Measurements from ENCODE around the gene ARL11. TPM values are rescaled to one million over a fixed set of nuclear protein-coding genes. Genes with fewer than 3 reads are reported as not detected.

The ARL11 gene
- total RNA-seq (1 to 10 TPM in 1 of 6 donors, under 1 TPM in 5; 0.05 to 1.5 (median 0.17) TPM), polyA plus RNA-seq (under 1 TPM; 0.19 to 0.23 TPM)

DNA sequence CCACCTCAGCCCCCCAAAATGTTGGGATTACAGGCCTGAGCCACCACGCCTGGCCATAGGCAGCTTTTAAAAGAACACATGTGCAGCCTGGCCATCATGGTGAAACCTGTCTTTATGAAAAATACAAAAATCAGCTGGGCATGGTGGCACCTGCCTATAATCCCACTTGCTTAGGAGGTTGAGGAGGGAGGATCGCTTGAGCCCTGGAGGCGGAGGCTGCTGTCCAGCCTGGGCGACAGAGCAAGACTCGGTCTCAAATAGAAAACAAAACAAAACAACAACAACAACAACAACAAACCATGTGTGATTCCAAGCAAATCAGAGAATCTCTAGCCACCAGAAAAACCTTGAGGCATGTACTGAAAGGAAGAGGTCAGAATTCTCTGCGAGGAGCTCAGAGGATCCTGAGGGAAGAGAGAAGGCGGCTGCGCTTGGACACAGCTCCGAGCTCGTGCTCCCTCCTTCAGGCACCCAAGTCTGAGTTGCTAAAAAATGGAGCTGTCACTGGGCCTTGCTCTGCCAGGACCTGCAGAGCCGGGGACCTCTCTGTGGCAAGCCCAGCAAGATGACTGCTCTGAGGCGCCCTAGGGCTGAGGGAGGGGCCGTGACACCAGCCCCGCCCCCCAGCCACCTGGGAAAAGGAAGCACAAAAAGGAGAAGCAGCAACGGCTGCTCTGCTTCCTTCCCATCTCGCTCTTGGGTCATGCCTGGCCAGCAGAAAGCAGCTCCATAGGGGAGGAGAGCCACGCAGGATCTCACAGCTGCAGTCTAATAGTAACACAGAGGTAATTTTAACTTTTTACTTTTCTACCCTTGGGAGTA, at the start of gene ARL11:
Gene ARL11 (plus strand): TSS at position 677 of the 822 bp plus-strand sequence. CDS start 1,941 bp downstream, outside the sequence.
- peak in 1 of 6 donors; percentile 55 for DNase-seq
- no peaks in the 10 kb centered on the region for H3K27me3 ChIP-seq
- no peaks in the 10 kb centered on the region for H3K4me1 ChIP-seq
- TF ChIP-seq, protein P1, sequence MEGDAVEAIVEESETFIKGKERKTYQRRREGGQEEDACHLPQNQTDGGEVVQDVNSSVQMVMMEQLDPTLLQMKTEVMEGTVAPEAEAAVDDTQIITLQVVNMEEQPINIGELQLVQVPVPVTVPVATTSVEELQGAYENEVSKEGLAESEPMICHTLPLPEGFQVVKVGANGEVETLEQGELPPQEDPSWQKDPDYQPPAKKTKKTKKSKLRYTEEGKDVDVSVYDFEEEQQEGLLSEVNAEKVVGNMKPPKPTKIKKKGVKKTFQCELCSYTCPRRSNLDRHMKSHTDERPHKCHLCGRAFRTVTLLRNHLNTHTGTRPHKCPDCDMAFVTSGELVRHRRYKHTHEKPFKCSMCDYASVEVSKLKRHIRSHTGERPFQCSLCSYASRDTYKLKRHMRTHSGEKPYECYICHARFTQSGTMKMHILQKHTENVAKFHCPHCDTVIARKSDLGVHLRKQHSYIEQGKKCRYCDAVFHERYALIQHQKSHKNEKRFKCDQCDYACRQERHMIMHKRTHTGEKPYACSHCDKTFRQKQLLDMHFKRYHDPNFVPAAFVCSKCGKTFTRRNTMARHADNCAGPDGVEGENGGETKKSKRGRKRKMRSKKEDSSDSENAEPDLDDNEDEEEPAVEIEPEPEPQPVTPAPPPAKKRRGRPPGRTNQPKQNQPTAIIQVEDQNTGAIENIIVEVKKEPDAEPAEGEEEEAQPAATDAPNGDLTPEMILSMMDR (IDR thresholded peaks at IDR 0.05) = no peak
- peak within 1 kb of the TSS in 1 of 4 donors; percentile 17 for H3K4me3 ChIP-seq
- no peaks in the 10 kb centered on the region for H3K9me3 ChIP-seq
- ATAC-seq = peak in 3 of 4 donors; percentile 32 to 76 (median 66)
- intact Hi-C loops (cut with DNase I) = no loop called here
- FAIRE-seq = no peak
- no peak within 1 kb of the TSS for H3K27ac ChIP-seq
- H3K36me3 ChIP-seq = no peaks in the 10 kb centered on the region
- WGBS, 2 donors = 68 to 71% methylated on average over 17 of the region's 17 CpGs

DNA sequence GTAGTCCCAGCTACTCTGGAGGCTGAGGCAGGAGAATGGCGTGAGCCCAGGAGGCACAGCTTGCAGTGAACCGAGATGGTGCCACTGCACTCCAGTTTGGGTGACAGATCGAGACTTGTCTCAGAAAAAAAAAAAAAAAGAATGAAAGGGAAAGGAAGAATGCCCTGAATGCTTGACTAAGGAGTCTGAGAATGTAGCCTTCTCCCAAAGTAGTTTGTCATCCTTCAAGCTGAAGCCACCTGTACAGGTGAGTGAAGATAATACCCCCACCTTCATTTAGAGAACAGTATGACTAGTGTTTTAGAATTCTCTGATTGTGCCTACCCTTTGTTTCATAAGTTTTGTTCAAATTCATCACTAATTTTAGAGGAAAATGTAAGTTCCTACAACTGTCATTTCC, 48.8 kb upstream of the ARL11 start:
- WGBS, 2 donors = 83 to 96% methylated on average over 3 of the region's 3 CpGs
- H3K4me3 ChIP-seq = no peak overlapping the region
- FAIRE-seq = no peak

DNA sequence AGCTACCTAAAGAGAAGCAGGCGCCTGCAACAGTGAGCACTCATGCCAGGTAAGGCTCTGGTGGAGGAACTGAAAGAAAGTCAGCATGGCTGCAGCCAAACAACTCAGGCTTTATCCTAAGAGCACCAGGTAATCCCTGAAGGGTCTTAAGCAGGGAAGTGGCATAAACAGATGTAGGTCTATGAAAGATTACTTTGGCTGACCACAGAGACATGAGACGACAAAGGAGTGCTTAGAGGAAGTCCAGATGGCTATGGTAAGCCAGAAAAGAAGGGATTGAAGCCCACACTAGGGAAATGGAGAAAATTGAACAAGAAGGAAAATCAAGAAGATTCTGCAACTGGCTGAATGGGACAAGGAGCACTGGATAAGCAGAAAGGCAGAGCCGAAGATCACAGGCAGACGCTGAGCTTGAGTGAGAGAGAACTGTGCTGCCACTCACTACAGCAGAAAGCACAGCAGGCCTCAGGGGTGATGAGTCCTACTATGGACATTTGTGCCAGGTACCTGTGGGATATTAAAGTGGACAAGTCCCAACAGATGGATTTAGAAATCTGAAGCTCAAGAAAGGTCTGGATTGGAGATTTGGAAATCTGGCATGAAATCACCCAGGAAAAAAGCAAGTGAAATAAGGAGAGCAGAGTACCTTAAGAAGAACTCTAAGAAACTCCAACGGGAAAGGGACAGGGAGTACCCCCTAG, 47.2 kb upstream of the ARL11 start:
- H3K4me3 ChIP-seq = no peak overlapping the region
- ATAC-seq = no peak
- H3K27me3 ChIP-seq = no peaks in the 10 kb centered on the region
- TF ChIP-seq, protein P1 (IDR thresholded peaks at IDR 0.05) = no peak
- no peak overlapping the region for H3K27ac ChIP-seq
- H3K4me1 ChIP-seq = peaks cover 0 to 14% (median 0%) of the 10 kb centered on the region in 3 donors
- no peaks in the 10 kb centered on the region for H3K9me3 ChIP-seq
- DNase-seq = no peak
- H3K36me3 ChIP-seq = peaks cover 0 to 7% (median 0%) of the 10 kb centered on the region in 3 donors
- intact Hi-C loops (cut with DNase I) = no loop called here
- WGBS, 2 donors = 88 to 91% methylated on average over 5 of the region's 5 CpGs
- FAIRE-seq = no peak

More for the DNA sequence above, 48.8 kb upstream of the ARL11 start:
- ATAC-seq (no peak), DNase-seq (no peak)
- TF ChIP-seq, protein P1 (IDR thresholded peaks at IDR 0.05) = no peak
- H3K9me3 ChIP-seq = no peaks in the 10 kb centered on the region
- H3K4me1 ChIP-seq = peaks cover 0 to 12% (median 0%) of the 10 kb centered on the region in 3 donors
- peaks cover 0 to 7% (median 0%) of the 10 kb centered on the region in 3 donors for H3K36me3 ChIP-seq
- no peaks in the 10 kb centered on the region for H3K27me3 ChIP-seq
- intact Hi-C loops (cut with DNase I) = no loop called here
- H3K27ac ChIP-seq = no peak overlapping the region

DNA sequence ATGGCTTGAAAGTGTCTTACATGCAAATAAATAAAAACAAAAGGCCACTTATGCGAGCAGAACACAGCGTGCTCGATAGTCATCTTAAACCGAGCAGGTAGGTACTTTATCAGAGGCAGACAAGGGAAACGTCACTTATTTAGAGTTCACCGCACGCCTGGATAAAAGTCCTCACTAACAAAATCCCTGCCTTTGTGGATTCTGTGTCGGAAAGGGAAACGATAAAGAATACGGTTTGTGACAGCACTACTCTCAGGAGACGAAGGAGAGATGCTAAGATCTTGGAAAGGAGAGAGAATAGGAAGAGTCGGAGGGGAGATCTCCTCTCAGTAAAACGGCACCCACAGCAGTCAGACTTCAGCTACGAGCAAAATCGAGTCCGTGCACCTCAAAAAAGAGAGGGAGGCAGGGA, 43.5 kb upstream of the ARL11 start:
- FAIRE-seq (no peak), ATAC-seq (peak in 3 of 4 donors; percentile 5 to 23 (median 8)), DNase-seq (no peak)
- H3K4me1 ChIP-seq = peaks cover 0 to 15% (median 0%) of the 10 kb centered on the region in 3 donors
- H3K4me3 ChIP-seq = peak overlapping the region; percentile 68 to 94 (median 88)
- no peaks in the 10 kb centered on the region for H3K27me3 ChIP-seq
- WGBS, 2 donors = 0 to 1% methylated on average over 16 of the region's 16 CpGs
- peak overlapping the region; percentile 66 to 91 (median 80) for H3K27ac ChIP-seq
- H3K36me3 ChIP-seq = peaks cover 0 to 6% (median 0%) of the 10 kb centered on the region in 3 donors
- intact Hi-C loops (cut with DNase I) = no loop called here
- H3K9me3 ChIP-seq = no peaks in the 10 kb centered on the region
- TF ChIP-seq, protein P1 (IDR thresholded peaks at IDR 0.05) = no peak

Measured in pancreas (tissue), 10 donors.